IMR-90 (cell line): ENCODE data around the gene SEMA4D. TPM values are rescaled to one million over a fixed set of nuclear protein-coding genes. Genes with fewer than 3 reads are reported as not detected.

Source experiments
- ATAC-seq: fragments of 200-7000 bp; cut with Tn5 transposase; 2 replicates; pipeline ENCODE4 v1.9.1; 2020; ENCODE audit warnings: low read depth, mild to moderate bottlenecking, moderate library complexity
- BruUV-seq: library from RNA; stranded (reverse); fragments of 400-500 nt; replicated peaks from 2 replicates; lab custom pipeline; 2021; lab: Mats Ljungman, UMichigan
- CTCF ChIA-PET: fragments of 300-600 bp; formaldehyde crosslinking; extraction: SDS; loops from one replicate; lab custom pipeline; 2021; ENCODE audit warnings: antibody characterized with exemption; lab: Yijun Ruan, JAX
- POLR2A ChIA-PET: fragments of 300-600 bp; sonication (Branson Sonifier 250); formaldehyde crosslinking; loops from one replicate; lab custom pipeline; 2022; ENCODE audit warnings: antibody characterized with exemption; ENCODE audit not compliant: unreplicated experiment; lab: Charles Lee
- DNase-seq: peaks from one replicate; pipeline ENCODE4 v3.0.0; 2013
- H2AFZ ChIP-seq: replicated peaks from 2 replicates; pipeline ENCODE3; 2013; ENCODE audit warnings: low read length, mild to moderate bottlenecking; ENCODE audit not compliant: poor library complexity
- H2AK5ac ChIP-seq: 2 replicates; pipeline ENCODE4 v1.6.1; 2013; ENCODE audit warnings: low read depth, low read length, inconsistent platforms
- H2AK9ac ChIP-seq: replicated peaks from 2 replicates; pipeline ENCODE3; 2013; ENCODE audit warnings: mild to moderate bottlenecking, low read depth, low read length, moderate library complexity; ENCODE audit not compliant: poor library complexity
- H2BK120ac ChIP-seq: 2 replicates; pipeline ENCODE4 v1.6.1; 2013; ENCODE audit warnings: low read depth, low read length, inconsistent platforms
- H2BK15ac ChIP-seq: 3 replicates; pipeline ENCODE4 v1.6.1; 2013; ENCODE audit warnings: low read depth, low read length, inconsistent platforms
- H2BK20ac ChIP-seq: 2 replicates; pipeline ENCODE4 v1.6.1; 2013; ENCODE audit warnings: low read depth, mild to moderate bottlenecking, inconsistent platforms, low read length, moderate library complexity
- H2BK5ac ChIP-seq: 2 replicates; pipeline ENCODE4 v1.6.1; 2013; ENCODE audit warnings: mild to moderate bottlenecking, low read depth, low read length, inconsistent platforms; ENCODE audit not compliant: poor library complexity, severe bottlenecking
- H3K14ac ChIP-seq: replicated peaks from 2 replicates; pipeline ENCODE4 v1.6.1; 2013; ENCODE audit warnings: low read depth, low read length, inconsistent platforms
- H3K18ac ChIP-seq: 2 replicates; pipeline ENCODE4 v1.6.1; 2013; ENCODE audit warnings: low read depth, low read length, control low read depth
- H3K23ac ChIP-seq: 2 replicates; pipeline ENCODE4 v1.6.1; 2013; ENCODE audit warnings: low read depth, low read length, inconsistent platforms
- H3K27ac ChIP-seq: 2 replicates; pipeline ENCODE4 v1.5.1; 2013; ENCODE audit warnings: mild to moderate bottlenecking, control low read depth, low read length; ENCODE audit not compliant: insufficient read depth
- H3K27me3 ChIP-seq: 2 replicates; pipeline ENCODE4 v1.6.1; 2013; ENCODE audit warnings: low read length; ENCODE audit not compliant: control insufficient read depth, insufficient read depth
- H3K36me3 ChIP-seq: 2 replicates; pipeline ENCODE4 v1.6.1; 2013; ENCODE audit warnings: low read length, mixed read lengths; ENCODE audit not compliant: control insufficient read depth, insufficient read depth
- H3K4ac ChIP-seq: 2 replicates; pipeline ENCODE4 v1.6.1; 2013; ENCODE audit warnings: low read depth, low read length, inconsistent platforms
- H3K4me1 ChIP-seq: 2 replicates; pipeline ENCODE4 v1.6.1; 2013; ENCODE audit warnings: low read length, mixed read lengths; ENCODE audit not compliant: control insufficient read depth, insufficient read depth
- H3K4me2 ChIP-seq: 2 replicates; pipeline ENCODE4 v1.6.1; 2013; ENCODE audit warnings: low read depth, mild to moderate bottlenecking, control low read depth, low read length, moderate library complexity
- H3K4me3 ChIP-seq: 2 replicates; pipeline ENCODE4 v1.5.1; 2013; ENCODE audit warnings: low read depth, mild to moderate bottlenecking, control low read depth, low read length, moderate library complexity; ENCODE audit not compliant: insufficient read depth
- H3K56ac ChIP-seq: 2 replicates; pipeline ENCODE4 v1.6.1; 2013; ENCODE audit warnings: low read length, inconsistent platforms; ENCODE audit not compliant: insufficient read depth; ENCODE audit errors: extremely low read depth
- H3K79me1 ChIP-seq, 2 experiments: 2 replicates each; pipeline ENCODE4 v1.6.1; 2013; ENCODE audit warnings: low read length in 2 of 2, inconsistent platforms in 1 of 2, low read depth in 1 of 2
- H3K9ac ChIP-seq: 2 replicates; pipeline ENCODE4 v1.6.1; 2013; ENCODE audit warnings: low read depth, low read length, control low read depth
- H3K9me1 ChIP-seq: 2 replicates; pipeline ENCODE4 v1.6.1; 2013; ENCODE audit warnings: low read length, inconsistent platforms; ENCODE audit not compliant: insufficient read depth
- H3K9me3 ChIP-seq: 2 replicates; pipeline ENCODE4 v1.6.1; 2013; ENCODE audit warnings: low read length; ENCODE audit not compliant: control insufficient read depth, insufficient read depth
- H4K20me1 ChIP-seq: 2 replicates; pipeline ENCODE4 v1.6.1; 2013; ENCODE audit warnings: low read length, inconsistent platforms; ENCODE audit not compliant: insufficient read depth
- H4K5ac ChIP-seq: 2 replicates; pipeline ENCODE4 v1.6.1; 2013; ENCODE audit warnings: mild to moderate bottlenecking, low read depth, low read length, control low read depth
- H4K8ac ChIP-seq, 2 experiments: 2 replicates each; pipeline ENCODE4 v1.6.1; 2013; ENCODE audit warnings: low read depth in 2 of 2, low read length in 2 of 2, control low read depth in 1 of 2, inconsistent platforms in 1 of 2
- H4K91ac ChIP-seq: 2 replicates; pipeline ENCODE4 v1.6.1; 2013; ENCODE audit warnings: low read depth, low read length, inconsistent platforms; ENCODE audit not compliant: insufficient read depth
- CTCF ChIP-seq: conservative IDR thresholded peaks from 2 replicates; pipeline ENCODE4 v1.5.1; 2012; ENCODE audit warnings: mild to moderate bottlenecking, low read depth, low read length, improper control_type of control experiment
- RAD21 ChIP-seq: IDR thresholded peaks from 2 replicates; pipeline ENCODE4 v1.6.1; 2012; ENCODE audit warnings: low read length, improper control_type of control experiment
- WGBS, 2 experiments: methylation state at CpG; one replicate each; pipeline versions ENCODE4 v1.1.5 to v1.1.7; 2013; ENCODE audit warnings: missing lambda C conversion rate in 2 of 2; ENCODE audit not compliant: insufficient read length in 1 of 2; ENCODE audit errors: extremely low coverage in 2 of 2; 5-methylcytosine and 5-hydroxymethylcytosine counted together
- dilution Hi-C: fragments of 300-500 bp; cut with HindIII; formaldehyde crosslinking; loops from one replicate; pipeline ENCODE4 v1.14.3; 2018; ENCODE audit warnings: low sequenced_read_pairs; ENCODE audit not compliant: unreplicated experiment
- in situ Hi-C: fragments of 300-500 bp; cut with MboI; formaldehyde crosslinking; loops from 3 replicates; pipeline ENCODE4 v1.14.3; 2019; ENCODE audit warnings: low sequenced_read_pairs, inconsistent platforms, mixed read lengths
- intact Hi-C: fragments of 100-400 bp; cut with micrococcal nuclease; formaldehyde crosslinking; loops from 2 replicates; pipeline ENCODE4 v1.10.0; 2022
- polyA plus RNA-seq, 3 experiments: library from polyadenylated mRNA; depleted of rRNA; stranded (reverse); fragments of >200 nt; gene quantifications; 2 replicates each; pipeline ENCODE4 v1.2.3, GENCODE V29; 2012; ENCODE audit warnings: low replicate concordance in 1 of 3
- total RNA-seq: library from RNA; depleted of rRNA; stranded (reverse); fragments of >200 nt; gene quantifications from 2 replicates; pipeline ENCODE4 v1.2.3, GENCODE V29; 2012

SEMA4D gene
- total and polyA plus RNA-seq, 2 of the 4 experiments (the other 2 are of a cell fraction), result 0.90 to 1.5 TPM

GRCh38 chr9:89428901-89429890, 68.7 kb downstream of the SEMA4D start:
- Histone ChIP-seq H2AK5ac (no peak overlapping the region), H2BK5ac (no peak overlapping the region), H3K18ac (no peak overlapping the region), H2BK20ac (no peak overlapping the region), H3K4ac (no peak overlapping the region), H4K5ac (no peak overlapping the region), H4K20me1 (no peaks in the 10 kb centered on the region), H3K79me1 (no peaks in the 10 kb centered on the region), H3K36me3 (no peaks in the 10 kb centered on the region), H3K27ac (no peak overlapping the region), H3K4me2 (no peak overlapping the region), H3K9ac (no peak overlapping the region), H4K91ac (no peak overlapping the region), H2BK15ac (no peak overlapping the region), H3K9me3 (no peaks in the 10 kb centered on the region), H3K56ac (no peak overlapping the region), H4K8ac (no peak overlapping the region), H3K4me1 (peaks cover 15% of the 10 kb centered on the region), H3K4me3 (no peak overlapping the region), H2AK9ac (no peak overlapping the region), H3K23ac (no peak overlapping the region), H2AFZ (no peak overlapping the region), H2BK120ac (no peak overlapping the region), H3K14ac (no peak overlapping the region), H3K27me3 (no peaks in the 10 kb centered on the region), H3K9me1 (peaks cover 12% of the 10 kb centered on the region)
- 89% methylated on average over 9 of the region's 25 CpGs; no CpG with 5 or more reads in 1 of the 2 experiments for WGBS, 2 experiments
- ChIA-PET POLR2A (no interaction called here), CTCF (interaction anchor here (1.5 kb wide), 2 partner anchors 9 to 120 kb away, joined by 4 to 5 read pairs; no protein-coding TSS in a partner anchor)
- DNase-seq (no peak), ATAC-seq (no peak)
- TF ChIP-seq CTCF (0 out of 2 replicates have a peak, but pooled peaks have one; percentile 12), RAD21 (no peak)
- in situ Hi-C loops (no loop called here), intact Hi-C loops (no loop called here), dilution Hi-C loops (no loop called here)
- BruUV-seq, result no TSS peak
